ENCODE results near the gene AMPH. TPM values are rescaled to one million over a fixed set of nuclear protein-coding genes. Genes with fewer than 3 reads are reported as not detected.

The AMPH gene
- total and polyA plus RNA-seq, 8 donors: 0.22 to 6.8 (median 1.3) TPM

GRCh38 chr7:38492010-38492409, 139.2 kb downstream of the AMPH start:
- no peak for DNase-seq
- Histone ChIP-seq H3K27ac (no peak overlapping the region), H3K36me3 (no peaks in the 10 kb centered on the region), H3K4me1 (no peaks in the 10 kb centered on the region), H3K4me3 (no peak overlapping the region), H3K9me3 (no peaks in the 10 kb centered on the region), H3K27me3 (no peaks in the 10 kb centered on the region)
- intact Hi-C loops (cut with DNase I): no loop called here
- ATAC-seq: no peak
- WGBS, 2 donors: 32 to 40% methylated on average over 2 of the region's 2 CpGs
- TF ChIP-seq, protein P1, sequence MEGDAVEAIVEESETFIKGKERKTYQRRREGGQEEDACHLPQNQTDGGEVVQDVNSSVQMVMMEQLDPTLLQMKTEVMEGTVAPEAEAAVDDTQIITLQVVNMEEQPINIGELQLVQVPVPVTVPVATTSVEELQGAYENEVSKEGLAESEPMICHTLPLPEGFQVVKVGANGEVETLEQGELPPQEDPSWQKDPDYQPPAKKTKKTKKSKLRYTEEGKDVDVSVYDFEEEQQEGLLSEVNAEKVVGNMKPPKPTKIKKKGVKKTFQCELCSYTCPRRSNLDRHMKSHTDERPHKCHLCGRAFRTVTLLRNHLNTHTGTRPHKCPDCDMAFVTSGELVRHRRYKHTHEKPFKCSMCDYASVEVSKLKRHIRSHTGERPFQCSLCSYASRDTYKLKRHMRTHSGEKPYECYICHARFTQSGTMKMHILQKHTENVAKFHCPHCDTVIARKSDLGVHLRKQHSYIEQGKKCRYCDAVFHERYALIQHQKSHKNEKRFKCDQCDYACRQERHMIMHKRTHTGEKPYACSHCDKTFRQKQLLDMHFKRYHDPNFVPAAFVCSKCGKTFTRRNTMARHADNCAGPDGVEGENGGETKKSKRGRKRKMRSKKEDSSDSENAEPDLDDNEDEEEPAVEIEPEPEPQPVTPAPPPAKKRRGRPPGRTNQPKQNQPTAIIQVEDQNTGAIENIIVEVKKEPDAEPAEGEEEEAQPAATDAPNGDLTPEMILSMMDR (IDR thresholded peaks at IDR 0.05): no peak
- FAIRE-seq: no peak

- intact Hi-C loops (cut with DNase I): no loop called here
- H3K9me3 ChIP-seq: no peaks in the 10 kb centered on the region
- TF ChIP-seq, protein P1 (IDR thresholded peaks at IDR 0.05): no peak
- WGBS, 2 donors: 42 to 67% methylated on average over 1 of the region's 1 CpG
- no peaks in the 10 kb centered on the region for H3K4me1 ChIP-seq
- H3K27me3 ChIP-seq: no peaks in the 10 kb centered on the region
- H3K27ac ChIP-seq: no peak overlapping the region
- no peaks in the 10 kb centered on the region for H3K36me3 ChIP-seq
- H3K4me3 ChIP-seq: no peak overlapping the region
- ATAC-seq (no peak), DNase-seq (no peak), FAIRE-seq (no peak)
Observed at GRCh38 chr7:38482521-38482920, 148.7 kb downstream of the AMPH start.

- ATAC-seq (no peak), FAIRE-seq (no peak), DNase-seq (no peak)
- Histone ChIP-seq H3K27ac (no peak overlapping the region), H3K4me3 (no peak overlapping the region), H3K27me3 (no peaks in the 10 kb centered on the region), H3K4me1 (no peaks in the 10 kb centered on the region), H3K9me3 (no peaks in the 10 kb centered on the region), H3K36me3 (no peaks in the 10 kb centered on the region)
- intact Hi-C loops (cut with DNase I): no loop called here
- TF ChIP-seq, protein P1 (IDR thresholded peaks at IDR 0.05): no peak
- 59 to 69% methylated on average over 2 of the region's 2 CpGs for WGBS, 2 donors
Observed at GRCh38 chr7:38481401-38481800, 149.8 kb downstream of the AMPH start.

DNA sequence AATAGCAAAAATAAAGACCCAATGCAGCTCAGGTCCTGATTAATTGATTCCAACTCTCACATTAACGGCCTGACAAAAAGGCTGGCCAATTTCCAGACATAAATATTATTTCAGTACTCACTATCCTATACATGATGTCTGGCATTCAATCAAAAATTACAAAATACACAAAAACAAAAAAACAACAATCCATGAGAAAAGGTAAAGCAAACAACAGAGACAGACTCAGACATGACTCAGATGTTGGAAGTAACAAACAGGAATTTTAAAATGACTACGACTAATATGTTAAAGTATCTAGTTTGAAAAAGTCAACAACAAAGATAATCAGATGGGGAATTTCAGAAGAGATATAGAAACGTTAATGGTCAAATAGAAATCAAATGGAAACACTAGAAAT, 152.8 kb downstream of the AMPH start:
- ATAC-seq (no peak), DNase-seq (no peak), FAIRE-seq (no peak)
- intact Hi-C loops (cut with DNase I): no loop called here
- Histone ChIP-seq H3K36me3 (no peaks in the 10 kb centered on the region), H3K4me3 (no peak overlapping the region), H3K4me1 (no peaks in the 10 kb centered on the region), H3K27ac (no peak overlapping the region), H3K27me3 (no peaks in the 10 kb centered on the region), H3K9me3 (no peaks in the 10 kb centered on the region)
- TF ChIP-seq, protein P1 (IDR thresholded peaks at IDR 0.05): no peak
- 31 to 35% methylated on average over 3 of the region's 3 CpGs for WGBS, 2 donors

- Histone ChIP-seq H3K4me3 (no peak overlapping the region), H3K9me3 (no peaks in the 10 kb centered on the region), H3K27ac (no peak overlapping the region), H3K27me3 (no peaks in the 10 kb centered on the region), H3K36me3 (no peaks in the 10 kb centered on the region), H3K4me1 (no peaks in the 10 kb centered on the region)
- ATAC-seq (no peak), DNase-seq (no peak), FAIRE-seq (no peak)
- intact Hi-C loops (cut with DNase I): no loop called here
- TF ChIP-seq, protein P1 (IDR thresholded peaks at IDR 0.05): no peak
- 73 to 87% methylated on average over 1 of the region's 1 CpG for WGBS, 2 donors
Observed at GRCh38 chr7:38477333-38477732, 153.8 kb downstream of the AMPH start.
